Raji (cell line): ENCODE results near the gene CTDNEP1.

Source experiments
- POLR2A ChIP-seq: IDR thresholded peaks from 2 replicates; pipeline ENCODE4 v1.6.1; 2011; ENCODE audit warnings: low read depth, low read length, control low read depth; ENCODE audit not compliant: insufficient read depth

The CTDNEP1 gene

DNA sequence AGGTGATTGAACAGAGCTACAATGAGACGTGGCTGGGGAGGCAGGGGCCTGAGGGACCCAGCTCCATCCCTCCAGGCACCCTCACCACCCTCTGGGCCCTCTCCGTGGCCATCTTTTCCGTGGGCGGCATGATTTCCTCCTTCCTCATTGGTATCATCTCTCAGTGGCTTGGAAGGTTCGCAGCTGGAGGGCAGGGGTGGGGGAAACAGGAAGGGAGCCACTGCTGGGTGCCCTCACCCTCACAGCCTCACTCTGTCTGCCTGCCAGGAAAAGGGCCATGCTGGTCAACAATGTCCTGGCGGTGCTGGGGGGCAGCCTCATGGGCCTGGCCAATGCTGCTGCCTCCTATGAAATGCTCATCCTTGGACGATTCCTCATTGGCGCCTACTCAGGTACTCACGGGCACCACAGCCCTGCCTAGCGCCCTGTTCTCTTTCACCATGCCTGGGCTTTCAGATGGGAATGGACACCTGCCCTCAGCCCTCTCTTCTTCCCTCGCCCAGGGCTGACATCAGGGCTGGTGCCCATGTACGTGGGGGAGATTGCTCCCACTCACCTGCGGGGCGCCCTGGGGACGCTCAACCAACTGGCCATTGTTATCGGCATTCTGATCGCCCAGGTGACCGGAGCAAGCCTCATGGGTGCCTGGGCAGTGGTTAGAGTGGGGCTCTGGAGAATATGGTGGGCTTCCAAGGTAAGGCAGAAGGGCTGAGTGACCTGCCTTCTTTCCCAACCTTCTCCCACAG is 32.1 kb upstream of the CTDNEP1 start:
- TF ChIP-seq POLR2A: no peak

- TF ChIP-seq POLR2A: no peak
Measured at GRCh38 chr17:7282752-7283321, 31.3 kb upstream of the CTDNEP1 start.

DNA sequence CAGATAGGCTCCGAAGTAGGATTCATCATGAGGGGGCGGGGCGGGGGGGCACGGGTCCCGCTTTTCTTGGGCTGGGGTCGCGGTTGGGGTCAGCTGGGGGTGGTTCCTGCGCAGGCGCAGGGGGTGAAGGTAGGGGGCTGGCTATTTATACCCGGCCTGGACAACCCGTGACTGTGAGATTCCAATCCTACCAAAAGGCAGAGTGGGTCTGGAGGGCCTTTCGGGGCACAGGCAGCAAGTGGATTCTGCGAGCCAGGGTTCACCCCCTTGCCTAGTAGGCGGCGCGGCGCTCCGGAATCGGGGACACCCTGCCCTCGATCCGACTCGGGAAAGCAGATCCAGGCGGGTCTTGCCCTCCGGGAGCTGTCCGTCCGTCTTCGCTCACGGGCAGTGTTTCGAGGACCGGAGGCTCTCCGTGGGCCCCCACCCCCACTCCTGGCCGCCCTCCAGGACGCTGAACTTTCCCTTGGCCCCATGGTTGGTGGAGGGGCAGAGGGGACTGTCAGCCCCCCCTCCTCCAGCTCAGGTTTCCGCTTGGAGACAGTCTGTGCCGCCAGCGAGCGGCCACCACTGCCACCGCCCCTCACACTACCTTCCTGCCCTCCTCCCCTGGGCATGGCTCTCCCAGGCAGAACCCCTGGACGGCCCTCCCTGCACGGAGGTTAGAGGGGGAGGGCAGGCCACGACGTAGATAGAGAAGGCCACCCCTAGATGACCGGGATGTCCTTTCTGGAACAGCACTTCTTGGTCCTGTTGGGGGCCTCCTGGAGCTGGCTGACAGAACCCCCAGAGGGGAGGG is 30.6 kb upstream of the CTDNEP1 start:
- no peak for TF ChIP-seq POLR2A

DNA sequence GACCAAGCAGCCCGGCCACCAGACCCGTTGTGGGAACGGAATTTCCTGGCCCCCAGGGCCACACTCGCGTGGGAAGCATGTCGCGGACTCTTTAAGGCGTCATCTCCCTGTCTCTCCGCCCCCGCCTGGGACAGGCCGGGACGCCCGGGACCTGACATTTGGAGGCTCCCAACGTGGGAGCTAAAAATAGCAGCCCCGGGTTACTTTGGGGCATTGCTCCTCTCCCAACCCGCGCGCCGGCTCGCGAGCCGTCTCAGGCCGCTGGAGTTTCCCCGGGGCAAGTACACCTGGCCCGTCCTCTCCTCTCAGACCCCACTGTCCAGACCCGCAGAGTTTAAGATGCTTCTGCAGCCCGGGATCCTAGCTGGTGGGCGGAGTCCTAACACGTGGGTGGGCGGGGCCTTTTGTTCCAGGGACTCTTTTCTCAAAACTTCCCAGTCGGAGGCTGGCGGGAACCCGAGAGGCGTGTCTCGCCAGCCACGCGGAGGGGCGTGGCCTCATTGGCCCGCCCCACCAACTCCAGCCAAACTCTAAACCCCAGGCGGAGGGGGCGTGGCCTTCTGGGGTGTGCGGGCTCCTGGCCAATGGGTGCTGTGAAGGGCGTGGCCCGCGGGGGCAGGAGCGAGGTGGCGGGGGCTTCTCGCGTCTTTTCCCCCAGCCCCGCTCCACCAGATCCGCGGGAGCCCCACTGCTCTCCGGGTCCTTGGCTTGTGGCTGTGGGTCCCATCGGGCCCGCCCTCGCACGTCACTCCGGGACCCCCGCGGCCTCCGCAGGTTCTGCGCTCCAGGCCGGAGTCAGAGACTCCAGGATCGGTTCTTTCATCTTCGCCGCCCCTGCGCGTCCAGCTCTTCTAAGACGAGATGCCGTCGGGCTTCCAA is 29.8 kb upstream of the CTDNEP1 start, which contains the start of gene SLC2A4:
Gene SLC2A4 (plus strand): TSS at position 645 of the 879 bp plus-strand sequence. CDS start 217 bp downstream, at position 862.
- no peak for TF ChIP-seq POLR2A

DNA sequence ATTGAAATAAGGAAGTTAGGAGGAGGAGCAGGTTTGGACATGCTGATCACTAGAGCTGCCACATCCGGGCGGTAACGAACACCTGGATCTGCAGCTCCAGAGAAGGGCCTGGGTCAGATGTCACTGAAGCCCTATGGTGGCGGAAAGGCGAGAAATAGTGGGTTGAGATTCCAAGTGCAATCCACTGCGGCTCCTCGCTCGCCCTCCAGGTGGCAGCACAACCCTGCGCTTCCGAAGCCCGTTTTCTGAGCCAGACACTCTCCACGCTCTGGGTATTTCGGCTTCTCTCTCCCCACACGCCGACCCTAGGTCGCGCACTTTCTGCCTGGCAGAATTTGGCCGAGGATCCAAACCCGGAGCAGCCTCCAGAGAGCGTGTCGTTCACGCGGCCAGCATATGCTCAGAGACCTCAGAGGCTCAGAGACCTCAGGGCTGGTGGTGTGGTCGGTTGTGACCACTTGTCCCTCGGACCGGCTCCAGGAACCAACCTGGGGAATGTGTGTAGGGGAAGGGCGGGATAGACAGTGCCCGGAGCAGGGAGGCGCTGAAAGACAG is 29.1 kb upstream of the CTDNEP1 start:
- TF ChIP-seq POLR2A: peak; percentile 35; the same call in 1 of the 2 replicates

GRCh38 chr17:7279448-7279847 is 27.9 kb upstream of the CTDNEP1 start:
- TF ChIP-seq POLR2A: no peak

DNA sequence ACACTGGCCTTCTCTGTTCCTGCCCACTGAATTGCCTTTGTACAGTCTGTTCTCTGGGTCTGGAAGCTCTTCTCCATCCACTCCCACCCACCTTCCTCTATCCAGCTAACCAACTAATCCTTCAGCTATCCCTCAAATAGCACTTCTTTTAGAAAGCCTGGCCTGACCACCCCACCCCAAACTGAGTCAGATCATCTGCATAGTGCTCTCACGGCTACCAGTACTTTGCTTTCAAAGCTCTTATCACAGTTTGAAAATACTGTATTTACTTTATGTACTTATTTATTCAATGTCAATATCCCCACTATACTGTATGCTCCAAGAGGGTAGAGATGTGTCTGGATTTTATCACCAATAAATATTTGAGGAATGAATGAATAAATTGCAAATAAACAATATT is 15.2 kb upstream of the CTDNEP1 start:
- no peak for TF ChIP-seq POLR2A

GRCh38 chr17:7263801-7264078 is 12.2 kb upstream of the CTDNEP1 start:
- no peak for TF ChIP-seq POLR2A

GRCh38 chr17:7262935-7263800 is 11.6 kb upstream of the CTDNEP1 start:
- TF ChIP-seq POLR2A: no peak

GRCh38 chr17:7262192-7262934 is 10.8 kb upstream of the CTDNEP1 start, which contains the start of gene CLDN7:
Gene CLDN7, minus strand, starts transcription at chr17:7262478. Its CDS starts 435 bp downstream, at chr17:7262043.
- no peak for TF ChIP-seq POLR2A

GRCh38 chr17:7261379-7262191 is 10.1 kb upstream of the CTDNEP1 start:
- TF ChIP-seq POLR2A: no peak

GRCh38 chr17:7260651-7261378 is 9.3 kb upstream of the CTDNEP1 start:
- no peak for TF ChIP-seq POLR2A
